HL-60 (cell line): ENCODE measurements around the gene ACOX2.

Source experiments
- DNase-seq, 2 experiments: peaks; one replicate each; pipeline ENCODE4 v3.0.0-alpha.2; 2010 to 2020; ENCODE audit warnings: low read depth in 1 of 2, low spot score in 1 of 2
- H3K27ac ChIP-seq: fragments of 250-450 bp; sonication (Bioruptor Pico); replicated peaks from 2 replicates; pipeline ENCODE4 v1.5.1; 2020; ENCODE audit warnings: mild to moderate bottlenecking, moderate library complexity
- H3K27me3 ChIP-seq: fragments of 250-450 bp; sonication (Bioruptor Pico); 2 replicates; pipeline ENCODE4 v1.5.1; 2021; ENCODE audit warnings: mild to moderate bottlenecking, moderate library complexity; ENCODE audit not compliant: insufficient read depth, poor library complexity, severe bottlenecking
- H3K4me3 ChIP-seq: replicated peaks from 2 replicates; pipeline ENCODE4 v1.5.1; 2011; ENCODE audit warnings: mild to moderate bottlenecking, control low read depth, low read length; ENCODE audit not compliant: insufficient read depth
- CTCF ChIP-seq: IDR thresholded peaks from one replicate; pipeline ENCODE4 v1.5.1; 2011; ENCODE audit warnings: low read length, control low read depth, inconsistent platforms; ENCODE audit not compliant: insufficient read depth
- GABPA ChIP-seq: IDR thresholded peaks from 2 replicates; pipeline ENCODE4 v1.6.1; 2012; ENCODE audit warnings: low read depth
- POLR2AphosphoS5 ChIP-seq: IDR thresholded peaks from 2 replicates; pipeline ENCODE4 v1.6.1; 2012; ENCODE audit warnings: low read depth
- REST ChIP-seq: IDR thresholded peaks from 2 replicates; pipeline ENCODE4 v1.6.1; 2012; ENCODE audit warnings: low read depth; ENCODE audit not compliant: insufficient replicate concordance
- SPI1 ChIP-seq: IDR thresholded peaks from 2 replicates; pipeline ENCODE4 v1.6.1; 2012; ENCODE audit warnings: low read depth, mild to moderate bottlenecking, borderline replicate concordance

The ACOX2 gene

GRCh38 chr3:58487140-58487886 lies 49.7 kb downstream of the ACOX2 start:
- DNase-seq, result no peak
- Histone ChIP-seq H3K4me3 (no peak overlapping the region), H3K27ac (no peak overlapping the region), H3K27me3 (no peaks in the 10 kb centered on the region)
- TF ChIP-seq GABPA, result no peak
- TF ChIP-seq REST, result no peak

- peak; percentile 40 to 42 for DNase-seq
- TF ChIP-seq SPI1, result no peak
- no peak for TF ChIP-seq REST
- TF ChIP-seq GABPA, result no peak
- no peak for TF ChIP-seq CTCF
- TF ChIP-seq POLR2AphosphoS5, result no peak
- no peak overlapping the region for H3K27ac ChIP-seq
- no peaks in the 10 kb centered on the region for H3K27me3 ChIP-seq
- no peak overlapping the region for H3K4me3 ChIP-seq
Observed at GRCh38 chr3:58485801-58486435, 51.1 kb downstream of the ACOX2 start.

- Histone ChIP-seq H3K27ac (peak overlapping the region; percentile 34), H3K4me3 (no peak overlapping the region), H3K27me3 (no peaks in the 10 kb centered on the region)
- TF ChIP-seq GABPA (no peak), POLR2AphosphoS5 (no peak)
- DNase-seq, result no peak
Observed at GRCh38 chr3:58484722-58485069, 52.3 kb downstream of the ACOX2 start.

- no peak overlapping the region for H3K4me3 ChIP-seq
- no peaks in the 10 kb centered on the region for H3K27me3 ChIP-seq
- DNase-seq, result peak in 1 of 2 experiments; percentile 62
- H3K27ac ChIP-seq, result peak overlapping the region; percentile 34
- TF ChIP-seq GABPA, result no peak
- TF ChIP-seq SPI1, result peak; percentile 67; the same call in 1 of the 2 replicates
Observed at GRCh38 chr3:58484045-58484721, 52.8 kb downstream of the ACOX2 start.

- H3K4me3 ChIP-seq, result no peak overlapping the region
- TF ChIP-seq SPI1, result no peak
- TF ChIP-seq REST, result no peak
- TF ChIP-seq CTCF, result no peak
- no peak for TF ChIP-seq POLR2AphosphoS5
- no peak for TF ChIP-seq GABPA
- DNase-seq, result no peak
- no peak overlapping the region for H3K27ac ChIP-seq
- no peaks in the 10 kb centered on the region for H3K27me3 ChIP-seq
Observed at GRCh38 chr3:58482917-58483636, 53.9 kb downstream of the ACOX2 start.
